Astrocyte (in vitro differentiated cells and primary cell): ENCODE measurements around the gene F12.

Experiments used
- EZH2 ChIP-seq: IDR thresholded peaks from 2 replicates; pipeline ENCODE4 v1.6.1; 2012; ENCODE audit warnings: mild to moderate bottlenecking, low read length, inconsistent platforms; ENCODE audit not compliant: insufficient read depth
- TF ChIP-seq, protein P1 (sequence below): IDR thresholded peaks from 2 replicates; pipeline ENCODE4 v1.5.1; 2011; ENCODE audit warnings: low read depth, mild to moderate bottlenecking, inconsistent platforms, low read length, moderate library complexity; ENCODE audit not compliant: insufficient read depth

DNA sequence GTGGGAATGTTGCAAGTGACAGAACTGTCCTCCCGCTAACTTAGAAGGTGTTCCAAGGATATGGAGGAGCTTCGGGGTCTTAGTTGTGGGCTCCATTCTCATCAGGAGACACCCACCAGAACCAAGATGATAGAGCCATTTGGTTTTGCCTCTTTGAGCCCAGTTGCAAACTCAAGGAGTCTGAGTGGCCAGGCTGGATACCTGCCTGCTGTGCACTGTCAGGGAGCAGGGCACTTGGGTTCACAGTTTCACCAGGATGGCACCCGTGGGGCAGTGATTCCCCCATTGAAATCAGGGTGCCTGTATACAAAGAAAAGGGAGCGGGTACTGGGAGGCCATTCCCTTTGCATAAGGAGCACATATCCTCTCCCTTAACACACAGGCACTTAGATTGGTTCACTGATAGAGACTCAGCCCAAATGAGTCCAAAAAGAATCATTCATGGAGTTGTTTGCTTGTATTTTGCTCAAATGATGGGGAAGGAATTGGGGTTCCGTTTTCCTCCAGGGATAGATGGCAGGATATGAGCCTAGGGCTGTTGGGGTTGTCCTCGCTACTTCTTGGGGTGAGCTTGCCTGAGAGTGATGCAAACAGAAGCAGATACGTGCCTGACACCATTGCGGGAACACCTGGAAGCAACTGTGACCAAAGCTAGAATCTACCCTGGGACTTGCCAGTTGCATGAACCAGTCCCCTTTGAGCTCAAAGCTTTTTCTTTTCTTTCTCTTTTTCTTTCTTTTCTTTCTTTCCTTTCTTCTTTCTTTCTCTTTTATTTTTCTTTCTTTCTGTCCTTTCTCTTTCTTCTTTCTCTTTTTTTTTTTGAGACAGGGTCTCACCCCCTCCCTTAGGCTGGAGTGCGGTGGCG, 35.9 kb upstream of the F12 start:
- TF ChIP-seq, protein P1, sequence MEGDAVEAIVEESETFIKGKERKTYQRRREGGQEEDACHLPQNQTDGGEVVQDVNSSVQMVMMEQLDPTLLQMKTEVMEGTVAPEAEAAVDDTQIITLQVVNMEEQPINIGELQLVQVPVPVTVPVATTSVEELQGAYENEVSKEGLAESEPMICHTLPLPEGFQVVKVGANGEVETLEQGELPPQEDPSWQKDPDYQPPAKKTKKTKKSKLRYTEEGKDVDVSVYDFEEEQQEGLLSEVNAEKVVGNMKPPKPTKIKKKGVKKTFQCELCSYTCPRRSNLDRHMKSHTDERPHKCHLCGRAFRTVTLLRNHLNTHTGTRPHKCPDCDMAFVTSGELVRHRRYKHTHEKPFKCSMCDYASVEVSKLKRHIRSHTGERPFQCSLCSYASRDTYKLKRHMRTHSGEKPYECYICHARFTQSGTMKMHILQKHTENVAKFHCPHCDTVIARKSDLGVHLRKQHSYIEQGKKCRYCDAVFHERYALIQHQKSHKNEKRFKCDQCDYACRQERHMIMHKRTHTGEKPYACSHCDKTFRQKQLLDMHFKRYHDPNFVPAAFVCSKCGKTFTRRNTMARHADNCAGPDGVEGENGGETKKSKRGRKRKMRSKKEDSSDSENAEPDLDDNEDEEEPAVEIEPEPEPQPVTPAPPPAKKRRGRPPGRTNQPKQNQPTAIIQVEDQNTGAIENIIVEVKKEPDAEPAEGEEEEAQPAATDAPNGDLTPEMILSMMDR: no peak
- no peak for TF ChIP-seq EZH2
